Mesothelial cell of epicardium (in vitro differentiated cells): ENCODE data around the gene DENND1A. TPM values are rescaled to one million over a fixed set of nuclear protein-coding genes. Genes with fewer than 3 reads are reported as not detected.

ENCODE experiments used
- DNase-seq, 2 experiments: peaks; one replicate each; pipeline ENCODE4 v3.0.0; 2021; ENCODE audit warnings: low spot score in 2 of 2; ENCODE audit not compliant: unreplicated experiment in 2 of 2
- H3K27ac Mint-ChIP-seq: 2 replicates; pipeline ENCODE4 v1.8.0; 2021; ENCODE audit warnings: mixed read lengths
- H3K27me3 Mint-ChIP-seq: 2 replicates; pipeline ENCODE4 v1.8.0; 2021; ENCODE audit warnings: low read depth, mixed read lengths
- H3K36me3 Mint-ChIP-seq: 2 replicates; pipeline ENCODE4 v1.8.0; 2021; ENCODE audit warnings: mixed read lengths
- H3K4me1 Mint-ChIP-seq: 2 replicates; pipeline ENCODE4 v1.8.0; 2021; ENCODE audit warnings: mixed read lengths
- H3K4me3 Mint-ChIP-seq: 2 replicates; pipeline ENCODE4 v1.8.0; 2021; ENCODE audit warnings: mild to moderate bottlenecking, moderate library complexity, mixed read lengths
- H3K9me3 Mint-ChIP-seq: 2 replicates; pipeline ENCODE4 v1.8.0; 2021; ENCODE audit warnings: mixed read lengths
- CTCF ChIP-seq: fragments of 200-600 bp; sonication (generic); IDR thresholded peaks from one replicate; pipeline ENCODE4 v1.5.0; 2021; ENCODE audit warnings: antibody characterized with exemption; ENCODE audit not compliant: unreplicated experiment
- total RNA-seq: library from RNA; stranded (reverse); gene quantifications from 3 replicates; pipeline ENCODE4 v1.2.1, GENCODE V29; 2021

DENND1A gene
- total RNA-seq, 1 donor from 2014 or later = 23.4 TPM

DNA sequence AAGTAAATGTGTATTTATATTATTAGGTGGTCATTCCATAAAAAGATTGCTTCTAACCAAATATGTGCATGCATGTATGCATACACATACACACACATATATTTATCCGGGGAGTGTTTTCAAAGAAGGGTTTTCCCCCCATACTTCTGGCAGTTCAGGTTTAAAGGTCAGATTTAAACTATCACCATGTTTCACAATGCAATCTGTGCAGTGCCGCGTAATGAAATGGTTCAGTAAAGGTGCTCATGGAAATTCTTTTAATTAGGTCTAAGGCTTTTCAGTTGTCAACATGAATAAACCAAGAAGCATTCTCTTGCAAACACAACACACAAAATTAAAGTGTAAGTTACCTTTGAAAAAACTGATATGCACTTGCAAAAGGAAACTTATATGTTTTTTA lies 362.9 kb downstream of the DENND1A start:
- H3K9me3 Mint-ChIP-seq = peaks cover 4% of the 10 kb centered on the region
- H3K27ac Mint-ChIP-seq = no peak overlapping the region
- H3K4me3 Mint-ChIP-seq = no peak overlapping the region
- H3K27me3 Mint-ChIP-seq = peaks cover 1% of the 10 kb centered on the region
- peaks cover 13% of the 10 kb centered on the region for H3K4me1 Mint-ChIP-seq
- TF ChIP-seq CTCF = no peak
- H3K36me3 Mint-ChIP-seq = peaks cover under 1% of the 10 kb centered on the region
- no peak for DNase-seq

DNA sequence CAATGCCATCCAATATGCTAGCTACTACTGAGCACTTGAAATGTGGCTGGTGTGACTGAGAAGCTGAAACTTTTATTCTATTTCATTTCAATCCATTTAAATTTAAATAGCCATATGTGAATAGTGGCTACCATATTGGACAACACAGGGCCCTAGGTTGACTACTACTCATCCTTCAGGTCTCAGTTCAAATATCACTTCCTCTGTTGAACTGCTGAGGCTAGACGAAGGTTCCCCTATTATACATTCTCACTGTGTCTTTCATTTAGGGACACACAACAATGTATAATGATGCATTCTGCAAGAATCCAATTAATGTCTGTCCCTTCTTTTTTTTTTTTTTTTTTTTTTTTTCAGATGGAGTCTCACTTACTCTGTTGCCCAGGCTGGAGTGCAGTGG lies 365.3 kb downstream of the DENND1A start:
- Mint-ChIP-seq H3K4me1 (peaks cover 13% of the 10 kb centered on the region), H3K27ac (no peak overlapping the region), H3K9me3 (peaks cover 5% of the 10 kb centered on the region), H3K4me3 (no peak overlapping the region), H3K36me3 (peaks cover 4% of the 10 kb centered on the region), H3K27me3 (peaks cover 2% of the 10 kb centered on the region)
- no peak for DNase-seq
- no peak for TF ChIP-seq CTCF

- Mint-ChIP-seq H3K27ac (no peak overlapping the region), H3K4me1 (no peaks in the 10 kb centered on the region), H3K9me3 (peaks cover 7% of the 10 kb centered on the region), H3K4me3 (no peak overlapping the region), H3K36me3 (peaks cover 5% of the 10 kb centered on the region), H3K27me3 (peaks cover 2% of the 10 kb centered on the region)
- no peak for DNase-seq
- no peak for TF ChIP-seq CTCF
Observed at GRCh38 chr9:123562844-123563346, 367.0 kb downstream of the DENND1A start.

DNA sequence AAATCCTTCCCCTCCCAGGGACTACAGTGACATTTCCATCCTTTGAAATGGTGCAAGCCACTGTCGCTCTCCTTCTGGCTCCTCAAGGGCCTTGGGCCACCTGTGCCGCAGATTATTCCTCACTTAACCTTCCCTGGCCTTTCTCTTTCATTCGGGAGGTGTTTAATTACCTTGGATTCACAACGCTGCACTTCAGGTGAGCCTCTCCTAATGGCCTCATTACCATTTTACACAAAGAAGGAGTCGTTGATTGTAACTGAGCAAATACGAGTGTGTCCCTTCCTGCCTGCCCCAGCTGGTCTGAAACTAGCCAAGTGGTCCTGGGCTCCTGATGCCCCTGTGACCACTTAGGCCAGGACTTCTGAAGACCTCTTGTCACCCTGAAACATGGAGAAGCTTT lies 368.9 kb downstream of the DENND1A start:
- peaks cover 2% of the 10 kb centered on the region for H3K27me3 Mint-ChIP-seq
- no peak overlapping the region for H3K4me3 Mint-ChIP-seq
- H3K9me3 Mint-ChIP-seq = peaks cover 7% of the 10 kb centered on the region
- TF ChIP-seq CTCF = no peak
- H3K4me1 Mint-ChIP-seq = no peaks in the 10 kb centered on the region
- no peak overlapping the region for H3K27ac Mint-ChIP-seq
- no peak for DNase-seq
- peaks cover 11% of the 10 kb centered on the region for H3K36me3 Mint-ChIP-seq

GRCh38 chr9:123556464-123557435 lies 373.2 kb downstream of the DENND1A start:
- Mint-ChIP-seq H3K27me3 (no peaks in the 10 kb centered on the region), H3K4me1 (peaks cover under 1% of the 10 kb centered on the region), H3K4me3 (no peak overlapping the region), H3K27ac (no peak overlapping the region), H3K36me3 (peaks cover 24% of the 10 kb centered on the region), H3K9me3 (peaks cover 13% of the 10 kb centered on the region)
- DNase-seq = no peak
- no peak for TF ChIP-seq CTCF
